Measurements from ENCODE around the gene ZFPL1.
"Not testable (repeated sequence)": the region's sequence is repeated elsewhere in the genome, so short reads cannot be mapped to it uniquely, and the experiment has no call there.

Gene ZFPL1

DNA sequence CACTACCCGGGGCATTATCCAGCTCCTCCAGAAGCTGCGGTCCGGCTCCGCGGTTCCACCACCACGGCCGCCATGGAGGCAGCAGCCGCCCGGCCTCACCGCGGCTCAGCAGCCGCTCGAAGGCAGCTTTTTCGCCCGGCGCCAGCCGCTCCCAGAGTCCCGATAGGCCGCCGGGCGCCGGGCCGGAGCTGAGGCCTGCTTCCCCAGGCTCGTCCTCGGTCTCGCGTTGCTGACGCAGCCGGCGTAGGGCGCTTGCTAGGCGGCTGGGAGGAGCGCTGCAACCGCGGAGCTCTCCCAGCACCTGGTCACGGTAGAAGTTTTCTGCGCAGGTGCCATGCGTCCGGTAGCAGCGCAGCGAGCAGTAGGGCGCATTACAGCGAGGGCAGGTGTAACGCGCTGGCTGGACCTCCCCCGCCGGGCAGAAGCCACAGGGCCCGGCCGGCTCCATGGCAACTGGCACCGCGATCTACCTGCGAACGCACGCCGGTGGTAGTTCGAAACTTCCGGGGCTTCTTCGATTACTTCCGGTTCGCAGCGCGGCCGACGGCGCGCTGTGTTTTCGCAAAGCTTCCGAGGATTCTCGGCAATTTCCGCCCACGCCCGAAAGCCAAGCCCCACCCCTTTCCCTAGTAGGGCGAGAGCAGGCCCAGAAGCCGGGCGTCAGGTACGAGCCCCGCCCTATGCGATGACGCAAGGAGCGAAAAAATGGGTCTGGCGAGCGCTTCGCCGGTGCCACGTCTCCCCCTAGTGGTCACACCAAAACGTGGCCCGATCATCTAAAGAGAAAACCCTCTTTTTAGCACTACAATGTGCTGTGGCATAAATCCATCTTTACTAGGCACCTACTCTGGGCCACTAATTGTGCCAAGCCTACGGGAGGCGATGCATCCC is 33.4 kb downstream of the ZFPL1 start, which contains the start of gene ZNHIT2:
Gene ZNHIT2, minus strand, starts transcription at position 496 of the 891 bp plus-strand sequence. Its CDS starts 48 bp downstream, at position 448.
- peak within 1 kb of the TSS; percentile 49 for H3K27ac ChIP-seq
- H3K36me3 ChIP-seq (ENCODE audit: insufficient read depth, low read length): peaks cover 34% of the 10 kb centered on the region
- H3K9ac ChIP-seq (ENCODE audit: insufficient read length): peak within 1 kb of the TSS; percentile 91
- DNase-seq (ENCODE audit: low read depth, low spot score): peak; percentile 96
- TF ChIP-seq EZH2 (IDR thresholded peaks at IDR 0.05) (no peak), POLR2AphosphoS5 (IDR thresholded peaks at IDR 0.05; ENCODE audit: borderline replicate concordance, low read depth, low read length) (peak; percentile 90), FOXP2 (optimal IDR thresholded peaks at IDR 0.05; ENCODE audit: control extremely low read depth, extremely low read length, insufficient read depth) (peak; percentile 96)
- peak within 1 kb of the TSS; percentile 82 for H3K4me3 ChIP-seq
- no peaks in the 10 kb centered on the region for H3K9me3 ChIP-seq (ENCODE audit: low read depth, low read length)

GRCh38 chr11:65118097-65118837 is 34.2 kb downstream of the ZFPL1 start:
- DNase-seq (ENCODE audit: low read depth, low spot score): no peak
- H3K9me3 ChIP-seq (ENCODE audit: low read depth, low read length): no peaks in the 10 kb centered on the region
- H3K36me3 ChIP-seq (ENCODE audit: insufficient read depth, low read length): peaks cover 34% of the 10 kb centered on the region
- no peak overlapping the region for H3K9ac ChIP-seq (ENCODE audit: insufficient read length)
- TF ChIP-seq EZH2 (IDR thresholded peaks at IDR 0.05) (no peak), FOXP2 (optimal IDR thresholded peaks at IDR 0.05; ENCODE audit: control extremely low read depth, extremely low read length, insufficient read depth) (no peak), POLR2AphosphoS5 (IDR thresholded peaks at IDR 0.05; ENCODE audit: borderline replicate concordance, low read depth, low read length) (no peak)
- no peak overlapping the region for H3K4me3 ChIP-seq
- 0 out of 2 replicates have a peak overlapping the region, but pooled peaks have one; percentile 23 for H3K27ac ChIP-seq

- not testable (repeated sequence) for H3K9ac ChIP-seq (ENCODE audit: insufficient read length); H3K9me3 ChIP-seq (ENCODE audit: low read depth, low read length); H3K4me3 ChIP-seq; H3K27ac ChIP-seq; DNase-seq (ENCODE audit: low read depth, low spot score)
- peaks cover 34% of the 10 kb centered on the region for H3K36me3 ChIP-seq (ENCODE audit: insufficient read depth, low read length)
Measured at GRCh38 chr11:65118891-65119669, 35.1 kb downstream of the ZFPL1 start.

DNA sequence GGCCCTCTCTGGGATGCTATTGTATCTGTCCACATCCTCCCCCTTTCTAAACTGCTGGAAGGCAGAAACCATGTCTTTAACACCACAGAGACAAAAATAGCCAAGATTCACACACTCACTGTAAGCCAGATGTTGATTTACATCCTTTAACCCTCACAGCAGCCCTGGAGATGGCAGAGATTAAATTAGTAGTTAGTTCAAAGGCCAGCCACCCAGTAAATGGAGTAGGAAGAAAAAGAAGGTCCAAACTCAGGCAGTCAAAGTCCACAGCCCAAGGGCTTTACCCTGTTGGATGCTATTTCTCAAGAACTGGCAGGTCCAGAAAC is 35.6 kb downstream of the ZFPL1 start:
- Histone ChIP-seq H3K9ac (ENCODE audit: insufficient read length) (no peak overlapping the region), H3K9me3 (ENCODE audit: low read depth, low read length) (no peaks in the 10 kb centered on the region), H3K36me3 (ENCODE audit: insufficient read depth, low read length) (peaks cover 38% of the 10 kb centered on the region), H3K4me3 (no peak overlapping the region), H3K27ac (no peak overlapping the region)
- no peak for DNase-seq (ENCODE audit: low read depth, low spot score)
- no peak for TF ChIP-seq POLR2AphosphoS5 (IDR thresholded peaks at IDR 0.05; ENCODE audit: borderline replicate concordance, low read depth, low read length)
- no peak for TF ChIP-seq FOXP2 (optimal IDR thresholded peaks at IDR 0.05; ENCODE audit: control extremely low read depth, extremely low read length, insufficient read depth)
- no peak for TF ChIP-seq EZH2 (IDR thresholded peaks at IDR 0.05)

- Histone ChIP-seq H3K27ac (no peak overlapping the region), H3K9ac (ENCODE audit: insufficient read length) (peak overlapping the region; percentile 98), H3K4me3 (peak overlapping the region; percentile 78), H3K9me3 (ENCODE audit: low read depth, low read length) (no peaks in the 10 kb centered on the region), H3K36me3 (ENCODE audit: insufficient read depth, low read length) (peaks cover 44% of the 10 kb centered on the region)
- DNase-seq (ENCODE audit: low read depth, low spot score): no peak
- TF ChIP-seq FOXP2 (optimal IDR thresholded peaks at IDR 0.05; ENCODE audit: control extremely low read depth, extremely low read length, insufficient read depth): no peak
Measured at GRCh38 chr11:65120831-65121230, 36.8 kb downstream of the ZFPL1 start.

GRCh38 chr11:65121447-65121864 is 37.4 kb downstream of the ZFPL1 start:
- peaks cover 49% of the 10 kb centered on the region for H3K36me3 ChIP-seq (ENCODE audit: insufficient read depth, low read length)

GRCh38 chr11:65121865-65122696 is 38.1 kb downstream of the ZFPL1 start, which contains the start of the genes FAU and MRPL49:
Gene FAU, minus strand, starts transcription at chr11:65122134. Its CDS starts 321 bp downstream, at chr11:65121813.
Gene MRPL49, plus strand, starts transcription at chr11:65122321. Its CDS starts 26 bp downstream, at chr11:65122347.
- no peaks in the 10 kb centered on the region for H3K9me3 ChIP-seq (ENCODE audit: low read depth, low read length)
- peaks cover 53% of the 10 kb centered on the region for H3K36me3 ChIP-seq (ENCODE audit: insufficient read depth, low read length)
- H3K4me3 ChIP-seq: peak within 1 kb of the TSS; percentile 78
- TF ChIP-seq POLR2AphosphoS5 (IDR thresholded peaks at IDR 0.05; ENCODE audit: borderline replicate concordance, low read depth, low read length): peak; percentile 98
- no peak for TF ChIP-seq EZH2 (IDR thresholded peaks at IDR 0.05)
- TF ChIP-seq FOXP2 (optimal IDR thresholded peaks at IDR 0.05; ENCODE audit: control extremely low read depth, extremely low read length, insufficient read depth): peak; percentile 87
- peak; percentile 73 for DNase-seq (ENCODE audit: low read depth, low spot score)
- peak within 1 kb of the TSS; percentile 73; the same call in 1 of the 2 replicates for H3K27ac ChIP-seq
- H3K9ac ChIP-seq (ENCODE audit: insufficient read length): peak within 1 kb of the TSS; percentile 98

More at GRCh38 chr11:65121447-65121864, 37.4 kb downstream of the ZFPL1 start:
- TF ChIP-seq FOXP2 (optimal IDR thresholded peaks at IDR 0.05; ENCODE audit: control extremely low read depth, extremely low read length, insufficient read depth) (no peak), EZH2 (IDR thresholded peaks at IDR 0.05) (no peak), POLR2AphosphoS5 (IDR thresholded peaks at IDR 0.05; ENCODE audit: borderline replicate concordance, low read depth, low read length) (no peak)
- peak overlapping the region; percentile 98 for H3K9ac ChIP-seq (ENCODE audit: insufficient read length)
- no peak for DNase-seq (ENCODE audit: low read depth, low spot score)
- H3K9me3 ChIP-seq (ENCODE audit: low read depth, low read length): no peaks in the 10 kb centered on the region
- peak overlapping the region; percentile 78 for H3K4me3 ChIP-seq
- peak overlapping the region; percentile 73; the same call in 1 of the 2 replicates for H3K27ac ChIP-seq
